ENCODE measurements around the gene PDE8B. TPM values are rescaled to one million over a fixed set of nuclear protein-coding genes. Genes with fewer than 3 reads are reported as not detected.

The PDE8B gene
- total and polyA plus RNA-seq, 11 donors: 1.1 to 9.3 (median 3.4) TPM

DNA sequence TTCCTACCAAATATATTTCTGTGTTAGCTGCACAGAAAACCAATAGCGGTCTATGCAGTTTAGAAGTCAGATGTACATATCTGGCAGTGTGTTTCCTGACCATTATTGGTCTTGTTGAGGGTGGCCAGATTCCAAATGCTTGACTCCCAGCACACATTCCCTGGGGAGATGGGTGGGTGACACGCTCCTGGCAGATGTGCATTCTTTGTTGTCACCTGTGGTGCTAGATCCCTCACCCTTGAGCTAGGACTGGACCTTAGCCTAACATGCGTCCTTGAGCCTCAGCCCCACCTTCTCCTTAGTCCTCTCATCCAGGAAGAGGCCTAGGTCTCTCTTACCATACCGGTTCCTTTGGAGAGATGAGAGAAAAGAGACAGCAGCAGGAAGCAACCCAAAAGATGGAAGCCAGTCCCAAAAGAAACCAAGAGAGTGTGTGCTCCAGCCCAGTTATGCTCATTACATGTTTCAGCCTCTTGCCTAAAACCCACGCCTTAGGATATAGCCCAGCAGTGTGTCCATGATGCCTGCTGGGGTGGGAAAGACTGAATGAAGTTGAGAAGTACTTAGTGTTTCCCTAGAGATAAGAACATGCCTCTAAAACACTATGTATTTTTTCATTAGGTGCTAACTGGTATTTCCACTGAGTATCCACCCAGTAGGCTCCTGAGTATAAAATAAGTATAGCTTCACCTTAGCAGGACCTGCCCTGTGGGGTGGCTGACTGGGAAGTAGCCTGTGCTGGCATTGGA is 116.7 kb downstream of the PDE8B start:
- TF ChIP-seq POLR2A (IDR thresholded peaks at IDR 0.05) (no peak), CTCF (IDR thresholded peaks at IDR 0.05) (no peak)
- ATAC-seq (no peak), DNase-seq (no peak)
- intact Hi-C loops (cut with DNase I): no loop called here
- H3K4me1 ChIP-seq: peaks cover 0 to 9% (median 0%) of the 10 kb centered on the region in 12 donors
- no peak overlapping the region for H3K27ac ChIP-seq
- no peaks in the 10 kb centered on the region for H3K27me3 ChIP-seq
- no peaks in the 10 kb centered on the region for H3K9me3 ChIP-seq
- no peaks in the 10 kb centered on the region for H3K36me3 ChIP-seq
- WGBS, 4 donors: 74 to 93% (median 83%) methylated on average over 5 of the region's 5 CpGs
- H3K4me3 ChIP-seq: no peak overlapping the region

GRCh38 chr5:77328930-77329647 is 118.6 kb downstream of the PDE8B start:
- intact Hi-C loops (cut with DNase I): no loop called here
- H3K36me3 ChIP-seq: no peaks in the 10 kb centered on the region
- no peaks in the 10 kb centered on the region for H3K27me3 ChIP-seq
- H3K27ac ChIP-seq: no peak overlapping the region
- no peaks in the 10 kb centered on the region for H3K9me3 ChIP-seq
- DNase-seq: no peak
- H3K4me3 ChIP-seq: no peak overlapping the region
- TF ChIP-seq CTCF (IDR thresholded peaks at IDR 0.05): no peak
- 91 to 97% (median 95%) methylated on average over 10 of the region's 10 CpGs for WGBS, 4 donors
- no peak for ATAC-seq
- H3K4me1 ChIP-seq: peaks cover 0 to 14% (median 0%) of the 10 kb centered on the region in 12 donors

DNA sequence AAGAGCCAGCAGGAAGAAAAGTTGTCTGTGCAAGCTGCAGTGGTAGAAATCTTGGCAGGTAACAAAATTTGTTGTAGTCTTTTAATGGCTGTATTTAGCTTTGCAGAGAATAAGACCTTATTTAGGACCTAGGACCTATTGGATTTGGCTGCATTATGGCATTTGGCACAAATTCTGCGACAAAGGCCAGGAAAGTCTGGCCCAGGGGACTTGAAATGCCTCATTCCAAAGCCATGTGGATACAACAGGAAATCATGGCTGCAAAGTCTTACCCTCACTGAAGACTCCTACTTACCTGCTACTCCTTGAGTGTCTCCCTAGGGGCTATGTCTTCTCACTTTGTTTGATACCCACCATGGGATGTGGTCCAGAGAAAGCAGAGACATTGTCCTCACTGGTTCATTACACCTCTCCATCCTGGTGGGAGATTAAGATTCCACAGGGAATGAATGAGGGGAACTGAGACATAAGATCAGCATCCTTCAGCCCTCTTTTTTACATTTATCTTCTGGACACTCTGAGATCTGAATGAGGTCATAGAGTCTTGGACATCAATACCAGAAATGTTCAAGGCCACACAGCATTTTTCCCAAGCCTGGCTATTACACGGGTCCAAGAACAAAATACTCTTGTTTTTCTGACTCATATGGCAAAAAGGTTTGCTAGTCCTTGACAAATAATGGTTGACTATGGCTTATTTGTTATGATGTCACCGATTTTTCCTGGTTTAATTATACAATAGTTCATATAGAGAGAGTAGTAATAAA is 119.4 kb downstream of the PDE8B start:
- Histone ChIP-seq H3K4me1 (peaks cover 0 to 14% (median 0%) of the 10 kb centered on the region in 12 donors), H3K36me3 (no peaks in the 10 kb centered on the region), H3K4me3 (no peak overlapping the region), H3K27me3 (no peaks in the 10 kb centered on the region), H3K27ac (no peak overlapping the region), H3K9me3 (no peaks in the 10 kb centered on the region)
- ATAC-seq (no peak), DNase-seq (no peak)
- no peak for TF ChIP-seq POLR2A (IDR thresholded peaks at IDR 0.05)
- no peak for TF ChIP-seq CTCF (IDR thresholded peaks at IDR 0.05)
- intact Hi-C loops (cut with DNase I): no loop called here
- WGBS, 4 donors: 71 to 82% (median 74%) methylated on average over 3 of the region's 3 CpGs

GRCh38 chr5:77333036-77333435 is 122.6 kb downstream of the PDE8B start:
- intact Hi-C loops (cut with DNase I): no loop called here
- TF ChIP-seq POLR2A (IDR thresholded peaks at IDR 0.05): no peak
- no peak for TF ChIP-seq CTCF (IDR thresholded peaks at IDR 0.05)

More at GRCh38 chr5:77333036-77333435, 122.6 kb downstream of the PDE8B start:
- WGBS, 4 donors: 65 to 77% (median 69%) methylated on average over 4 of the region's 4 CpGs
- peaks cover 0 to 14% (median 0%) of the 10 kb centered on the region in 12 donors for H3K4me1 ChIP-seq
- no peak overlapping the region for H3K4me3 ChIP-seq
- H3K27ac ChIP-seq: peak overlapping the region in 1 of 12 donors; percentile 63
- no peaks in the 10 kb centered on the region for H3K9me3 ChIP-seq
- DNase-seq: no peak
- no peaks in the 10 kb centered on the region for H3K27me3 ChIP-seq
- no peak for ATAC-seq
- no peaks in the 10 kb centered on the region for H3K36me3 ChIP-seq
